Breast epithelium (tissue), 4 donors: ENCODE measurements around the gene SUPT20HL2. TPM values are rescaled to one million over a fixed set of nuclear protein-coding genes. Genes with fewer than 3 reads are reported as not detected.

Experiments
- DNase-seq, 2 donors: peaks; one replicate each; pipeline ENCODE4 v3.0.0-alpha.2; 2019; ENCODE audit warnings: low spot score in 2 of 2
- H3K27ac ChIP-seq, 2 donors: fragments of 200-600 bp; sonication (generic) in 1 of 2; one replicate each; pipeline ENCODE4 v1.5.1; 2016 to 2019; ENCODE audit warnings: mild to moderate bottlenecking in 1 of 2
- H3K27me3 ChIP-seq, 2 donors: fragments of 200-600 bp; sonication (generic) in 1 of 2; one replicate each; pipeline versions ENCODE4 v1.5.1 to v1.6.0; 2017 to 2019; ENCODE audit warnings: control low read depth in 1 of 2, mild to moderate bottlenecking in 1 of 2
- H3K36me3 ChIP-seq: fragments of 200-600 bp; one replicate; pipeline ENCODE4 v1.5.1; 2019
- H3K4me1 ChIP-seq, 2 donors: fragments of 200-600 bp; sonication (generic); one replicate each; pipeline ENCODE4 v1.5.1; 2016 to 2019; ENCODE audit warnings: control low read depth in 1 of 2
- H3K4me3 ChIP-seq, 3 donors: fragments of 200-600 bp; sonication (generic); 1 replicate in 2 of 3; 2 replicates in 1 of 3; pipeline ENCODE4 v1.5.1; 2016 to 2019; ENCODE audit warnings: mild to moderate bottlenecking in 3 of 3, moderate library complexity in 2 of 3
- H3K9me3 ChIP-seq, 2 donors: fragments of 200-600 bp; sonication (generic) in 1 of 2; one replicate each; pipeline ENCODE4 v1.5.1; 2016 to 2019; ENCODE audit warnings: control low read depth in 1 of 2
- CTCF ChIP-seq, 3 donors: fragments of 450-650 bp; IDR thresholded peaks; one replicate each; pipeline ENCODE4 v1.5.1; 2016 to 2017; ENCODE audit warnings: antibody characterized with exemption in 3 of 3, mild to moderate bottlenecking in 3 of 3, moderate library complexity in 3 of 3
- POLR2A ChIP-seq: fragments of 450-650 bp; IDR thresholded peaks from one replicate; pipeline ENCODE4 v1.6.1; 2016; ENCODE audit warnings: antibody characterized with exemption, mild to moderate bottlenecking, moderate library complexity
- POLR2AphosphoS5 ChIP-seq, 3 donors: sonication (generic); formaldehyde crosslinking; IDR thresholded peaks; one replicate each; pipeline ENCODE4 v1.6.1; 2017; ENCODE audit warnings: antibody characterized with exemption in 3 of 3
- intact Hi-C: fragments of 100-400 bp; cut with DNase I; formaldehyde crosslinking; loops from one replicate; pipeline ENCODE4 v1.15.1; 2023; ENCODE audit warnings: low total_unique reads
- total RNA-seq, 3 donors: library from RNA; depleted of rRNA; stranded (reverse); fragments of >200 nt; gene quantifications; one replicate each; pipeline ENCODE4 v1.1.0, GENCODE V29; 2016

Gene SUPT20HL2
- total RNA-seq, 3 donors from 2014 or later = not detected

GRCh38 chrX:24350217-24350616, 36.3 kb upstream of the SUPT20HL2 start:
- H3K36me3 ChIP-seq = no peaks in the 10 kb centered on the region
- intact Hi-C loops = no loop called here
- no peak overlapping the region for H3K27ac ChIP-seq

DNA sequence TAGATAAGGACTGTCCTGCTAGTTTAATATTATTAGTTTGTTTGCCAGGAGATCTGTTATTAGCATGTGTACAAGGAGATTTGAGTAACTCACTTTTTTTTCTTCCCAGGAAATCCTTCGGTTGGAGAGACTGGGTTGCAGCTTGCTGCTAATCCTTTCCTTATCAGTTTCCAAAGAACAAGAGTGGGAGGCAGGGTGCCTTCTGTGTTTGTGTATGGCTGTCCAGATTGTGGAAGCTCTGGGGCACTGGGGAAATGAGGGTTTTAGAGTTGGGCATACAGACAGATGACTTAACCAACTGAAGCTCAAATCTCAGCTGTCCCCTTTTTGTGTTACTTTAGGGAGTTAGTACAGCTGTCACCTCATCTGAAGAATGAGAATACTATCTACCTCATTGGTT, 34.0 kb upstream of the SUPT20HL2 start:
- intact Hi-C loops = no loop called here
- TF ChIP-seq POLR2AphosphoS5 (IDR thresholded peaks at IDR 0.05) = no peak
- TF ChIP-seq CTCF (IDR thresholded peaks at IDR 0.05) = no peak
- TF ChIP-seq POLR2A = no peak
- DNase-seq = no peak
- Histone ChIP-seq H3K36me3 (no peaks in the 10 kb centered on the region), H3K27me3 (peaks cover 0 to 18% of the 10 kb centered on the region in 2 donors), H3K4me1 (no peaks in the 10 kb centered on the region), H3K27ac (no peak overlapping the region), H3K9me3 (no peaks in the 10 kb centered on the region), H3K4me3 (no peak overlapping the region)

More at GRCh38 chrX:24350217-24350616, 36.3 kb upstream of the SUPT20HL2 start:
- DNase-seq = no peak
- Histone ChIP-seq H3K4me3 (no peak overlapping the region), H3K9me3 (no peaks in the 10 kb centered on the region), H3K4me1 (no peaks in the 10 kb centered on the region), H3K27me3 (peaks cover 0 to 18% of the 10 kb centered on the region in 2 donors)
- TF ChIP-seq POLR2AphosphoS5 (IDR thresholded peaks at IDR 0.05) (no peak), CTCF (IDR thresholded peaks at IDR 0.05) (no peak), POLR2A (no peak)

DNA sequence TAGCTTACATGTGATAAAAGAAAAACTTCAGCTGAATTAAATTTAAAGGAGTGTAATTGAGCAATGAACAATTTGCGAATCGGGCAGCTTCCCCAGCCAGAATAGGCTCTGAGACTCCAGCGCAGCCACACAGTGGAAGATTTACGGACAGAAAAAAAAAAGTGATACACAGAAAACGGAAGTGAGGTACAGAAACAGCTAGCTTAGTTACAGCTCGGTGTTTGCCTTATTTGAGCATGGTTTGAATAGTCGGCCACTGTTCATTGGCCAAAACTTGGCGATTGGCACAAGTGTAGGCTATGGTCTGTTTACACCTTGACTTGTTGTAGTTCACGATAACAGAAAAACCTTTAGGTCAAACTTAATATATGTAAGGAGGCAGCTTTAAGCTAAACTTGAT, 29.9 kb upstream of the SUPT20HL2 start:
- intact Hi-C loops = no loop called here
- no peak overlapping the region for H3K27ac ChIP-seq
- TF ChIP-seq CTCF (IDR thresholded peaks at IDR 0.05) (no peak), POLR2A (no peak), POLR2AphosphoS5 (IDR thresholded peaks at IDR 0.05) (no peak)
- H3K4me3 ChIP-seq = no peak overlapping the region
- H3K9me3 ChIP-seq = no peaks in the 10 kb centered on the region
- no peak for DNase-seq
- peaks cover 0 to 40% of the 10 kb centered on the region in 2 donors for H3K27me3 ChIP-seq
- no peaks in the 10 kb centered on the region for H3K36me3 ChIP-seq
- H3K4me1 ChIP-seq = no peaks in the 10 kb centered on the region

DNA sequence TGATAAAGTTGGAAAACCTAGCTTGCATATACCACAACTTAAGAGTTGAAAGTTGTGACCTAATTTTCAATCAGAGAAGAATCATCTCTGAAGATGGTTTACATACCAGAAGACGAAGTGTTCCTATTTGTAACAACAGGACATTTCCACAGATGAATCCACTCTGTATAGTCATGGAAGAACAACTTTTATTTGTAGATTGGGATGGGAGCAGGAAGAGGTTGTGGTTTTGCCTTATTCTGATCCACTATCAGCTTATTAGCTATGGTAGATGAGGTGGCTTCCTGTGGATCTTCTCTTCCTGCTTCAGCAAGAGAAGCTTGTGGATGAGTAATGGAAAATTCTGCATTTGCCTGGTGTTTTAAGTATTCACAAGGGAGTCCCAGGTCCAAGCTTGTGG, 27.9 kb upstream of the SUPT20HL2 start:
- no peak overlapping the region for H3K4me3 ChIP-seq
- H3K27ac ChIP-seq = no peak overlapping the region
- no peak for DNase-seq
- H3K9me3 ChIP-seq = no peaks in the 10 kb centered on the region
- H3K36me3 ChIP-seq = no peaks in the 10 kb centered on the region
- intact Hi-C loops = no loop called here
- TF ChIP-seq POLR2AphosphoS5 (IDR thresholded peaks at IDR 0.05) (no peak), CTCF (IDR thresholded peaks at IDR 0.05) (no peak), POLR2A (no peak)
- H3K27me3 ChIP-seq = peaks cover 0 to 34% of the 10 kb centered on the region in 2 donors
- H3K4me1 ChIP-seq = no peaks in the 10 kb centered on the region

DNA sequence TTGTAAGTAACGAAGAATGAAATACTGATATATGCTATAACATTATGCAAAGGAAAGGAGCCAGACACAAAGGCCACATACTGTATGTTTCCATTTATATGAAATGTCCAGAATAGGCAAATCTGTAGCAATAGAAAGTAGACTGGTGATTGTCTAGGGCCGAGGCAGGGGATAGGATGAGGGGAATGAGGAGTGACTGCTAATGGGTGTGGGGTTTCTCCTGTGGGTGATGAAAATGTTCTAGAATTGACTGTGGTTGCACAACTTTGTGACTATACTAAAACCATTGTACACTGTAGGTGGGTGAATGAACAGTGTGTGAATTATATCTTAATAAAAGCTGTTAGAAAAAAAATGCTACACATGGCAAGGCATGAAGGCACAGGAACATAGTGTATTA, 26.6 kb upstream of the SUPT20HL2 start:
- Histone ChIP-seq H3K9me3 (no peaks in the 10 kb centered on the region), H3K27ac (no peak overlapping the region), H3K4me1 (no peaks in the 10 kb centered on the region), H3K4me3 (no peak overlapping the region), H3K36me3 (no peaks in the 10 kb centered on the region), H3K27me3 (peaks cover 0 to 34% of the 10 kb centered on the region in 2 donors)
- intact Hi-C loops = no loop called here
- no peak for DNase-seq
- TF ChIP-seq CTCF (IDR thresholded peaks at IDR 0.05) (no peak), POLR2AphosphoS5 (IDR thresholded peaks at IDR 0.05) (no peak), POLR2A (no peak)
